HUES6 (cell line): Measurements from ENCODE around the gene EPB41.
"Not testable (repeated sequence)": the region's sequence is repeated elsewhere in the genome, so short reads cannot be mapped to it uniquely, and the experiment has no call there.

Experiments
- H3K27ac ChIP-seq: 2 replicates; pipeline ENCODE4 v1.7.0; 2013; ENCODE audit warnings: low read depth, mild to moderate bottlenecking, low read length, inconsistent platforms
- H3K27me3 ChIP-seq: 2 replicates; pipeline ENCODE4 v1.6.1; 2013; ENCODE audit warnings: low read length; ENCODE audit not compliant: control insufficient read depth, insufficient read depth
- H3K36me3 ChIP-seq: 2 replicates; pipeline ENCODE4 v1.6.1; 2013; ENCODE audit warnings: low read length; ENCODE audit not compliant: control insufficient read depth, insufficient read depth
- H3K4me1 ChIP-seq: 2 replicates; pipeline ENCODE4 v1.6.1; 2013; ENCODE audit warnings: low read length; ENCODE audit not compliant: control insufficient read depth, insufficient read depth
- H3K4me3 ChIP-seq: 2 replicates; pipeline ENCODE4 v1.5.1; 2013; ENCODE audit warnings: low read depth, low read length
- H3K9ac ChIP-seq: one replicate; pipeline ENCODE4 v1.6.1; 2013; ENCODE audit warnings: mild to moderate bottlenecking, low read length
- H3K9me3 ChIP-seq: 2 replicates; pipeline ENCODE4 v1.6.1; 2013; ENCODE audit warnings: low read depth, low read length; ENCODE audit not compliant: control insufficient read depth, insufficient read depth

EPB41 gene

DNA sequence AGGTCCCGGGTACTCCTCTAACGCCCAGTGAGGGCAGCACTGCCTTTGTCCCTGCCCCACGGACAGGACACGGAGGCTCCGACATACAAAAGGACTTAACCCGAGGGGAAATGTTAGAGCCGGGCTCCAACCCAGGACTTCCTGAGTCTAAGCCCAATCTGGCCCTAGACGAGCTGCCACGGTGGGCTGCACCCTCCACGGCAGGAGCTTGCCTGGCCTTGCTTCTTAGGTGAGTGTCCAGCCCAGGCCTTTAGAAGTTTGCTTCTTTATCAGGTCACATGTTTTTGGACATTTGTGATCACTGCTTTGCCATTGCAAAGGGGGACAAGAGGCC lies 220.3 kb downstream of the EPB41 start:
- Histone ChIP-seq H3K4me1 (peaks cover 15% of the 10 kb centered on the region; the same call in 1 of the 2 replicates), H3K9ac (no peak overlapping the region), H3K36me3 (no peaks in the 10 kb centered on the region), H3K4me3 (no peak overlapping the region), H3K27me3 (no peaks in the 10 kb centered on the region), H3K27ac (no peak overlapping the region), H3K9me3 (no peaks in the 10 kb centered on the region)

DNA sequence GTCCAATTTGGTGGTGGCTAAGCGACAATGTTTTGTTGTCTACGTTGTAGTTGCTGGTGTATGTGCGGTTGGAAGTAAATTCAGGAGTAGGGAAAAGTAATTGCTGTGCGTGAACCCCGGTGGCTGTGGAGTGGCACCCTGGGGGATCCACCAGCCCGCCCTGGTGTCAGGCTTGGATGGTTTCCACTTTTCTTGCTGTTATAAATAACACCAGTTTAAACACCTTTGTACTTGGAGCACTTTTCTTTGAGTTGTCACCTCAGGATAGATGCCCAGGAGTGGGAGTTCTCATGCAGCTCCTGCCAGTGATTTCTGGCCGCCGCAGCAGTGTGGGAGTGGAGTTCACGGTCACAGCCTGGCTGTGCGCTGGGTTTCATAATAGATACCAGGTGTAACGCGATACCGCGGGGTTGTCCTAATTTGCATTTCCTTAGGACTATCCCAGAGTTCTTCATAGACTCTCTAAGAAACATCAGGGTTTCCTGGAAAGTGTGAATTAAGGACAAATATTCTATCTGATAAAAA lies 222.1 kb downstream of the EPB41 start:
- Histone ChIP-seq H3K4me3 (no peak overlapping the region), H3K27me3 (no peaks in the 10 kb centered on the region), H3K4me1 (peaks cover 15% of the 10 kb centered on the region; the same call in 1 of the 2 replicates), H3K27ac (no peak overlapping the region), H3K9me3 (no peaks in the 10 kb centered on the region), H3K9ac (no peak overlapping the region), H3K36me3 (no peaks in the 10 kb centered on the region)

DNA sequence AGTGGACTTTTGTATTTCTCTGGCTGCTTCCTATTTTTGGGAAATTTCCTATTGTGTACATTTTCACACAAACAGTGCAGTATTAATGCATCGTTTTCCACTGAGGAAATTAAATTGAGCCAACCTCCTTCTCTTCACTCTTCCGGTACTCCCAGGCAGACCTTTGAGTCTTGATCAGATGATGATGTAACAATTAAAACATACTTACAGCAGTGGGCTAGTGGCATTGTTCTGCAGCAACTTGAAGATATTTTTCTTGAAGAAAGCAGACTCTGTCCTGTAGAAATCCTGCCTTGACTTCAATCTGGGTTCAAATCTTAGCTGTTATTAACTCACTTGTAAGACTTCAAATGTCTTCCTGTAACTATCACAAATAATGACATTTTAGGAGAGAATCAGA lies 228.3 kb downstream of the EPB41 start:
- H3K9me3 ChIP-seq = no peaks in the 10 kb centered on the region
- H3K36me3 ChIP-seq = peaks cover 32% of the 10 kb centered on the region
- no peaks in the 10 kb centered on the region for H3K27me3 ChIP-seq
- no peak overlapping the region for H3K9ac ChIP-seq
- H3K4me1 ChIP-seq = no peaks in the 10 kb centered on the region
- H3K4me3 ChIP-seq = no peak overlapping the region
- H3K27ac ChIP-seq = no peak overlapping the region

DNA sequence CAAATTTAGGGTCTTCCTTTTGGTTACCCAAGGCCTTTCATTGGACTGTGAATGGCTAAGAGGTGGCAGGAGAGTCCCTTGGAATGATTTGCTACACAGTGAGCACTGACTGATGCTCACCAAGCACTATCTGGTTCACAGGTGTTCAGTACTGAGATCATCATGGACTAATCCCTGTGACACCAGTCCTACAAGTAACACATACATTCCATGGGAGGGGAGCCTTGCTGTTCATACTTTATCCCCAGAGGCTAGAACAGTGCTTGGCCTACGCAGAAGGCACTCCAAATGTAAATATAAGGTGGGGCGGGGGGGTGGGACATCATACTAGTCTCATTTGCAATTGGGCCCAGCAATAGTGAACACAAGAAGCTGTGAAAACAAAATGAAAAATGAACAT lies 229.8 kb downstream of the EPB41 start:
- no peak overlapping the region for H3K27ac ChIP-seq

DNA sequence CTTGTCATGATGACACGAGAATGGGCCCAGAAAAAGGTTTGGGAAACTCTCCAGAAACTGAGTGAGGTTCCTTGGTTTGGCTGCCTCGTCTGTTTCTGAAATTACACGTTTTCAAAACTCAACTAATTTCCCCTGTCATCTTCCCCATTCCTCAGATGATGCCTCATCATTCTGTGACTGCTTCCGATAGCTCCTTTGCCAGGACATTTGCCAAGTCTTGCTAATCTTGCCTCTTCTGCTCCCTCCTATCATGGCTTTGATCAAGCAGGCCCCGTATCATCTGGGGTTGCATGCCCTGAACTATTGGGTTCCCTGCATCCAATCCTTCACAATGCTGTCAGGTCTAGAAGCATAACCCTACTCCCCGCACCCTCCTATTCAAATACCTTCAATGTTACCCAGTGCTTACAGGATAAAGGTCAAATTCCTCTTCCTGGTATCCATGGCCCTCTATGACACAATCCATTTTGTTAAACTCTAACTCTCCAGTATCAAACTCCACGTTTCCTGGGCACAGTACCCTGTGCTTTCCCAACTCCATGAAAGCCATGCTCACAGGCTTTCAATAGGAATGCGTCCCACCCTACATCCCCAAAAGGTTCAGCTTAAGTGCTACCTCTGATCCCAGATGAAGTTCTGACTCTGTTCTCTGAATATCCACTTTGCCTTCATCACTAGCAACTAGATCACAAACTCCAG lies 231.5 kb downstream of the EPB41 start:
- peaks cover 63% of the 10 kb centered on the region for H3K36me3 ChIP-seq

More for the DNA sequence above, 229.8 kb downstream of the EPB41 start:
- Histone ChIP-seq H3K27me3 (no peaks in the 10 kb centered on the region), H3K9ac (no peak overlapping the region), H3K9me3 (no peaks in the 10 kb centered on the region), H3K4me3 (no peak overlapping the region), H3K36me3 (peaks cover 47% of the 10 kb centered on the region), H3K4me1 (no peaks in the 10 kb centered on the region)

DNA sequence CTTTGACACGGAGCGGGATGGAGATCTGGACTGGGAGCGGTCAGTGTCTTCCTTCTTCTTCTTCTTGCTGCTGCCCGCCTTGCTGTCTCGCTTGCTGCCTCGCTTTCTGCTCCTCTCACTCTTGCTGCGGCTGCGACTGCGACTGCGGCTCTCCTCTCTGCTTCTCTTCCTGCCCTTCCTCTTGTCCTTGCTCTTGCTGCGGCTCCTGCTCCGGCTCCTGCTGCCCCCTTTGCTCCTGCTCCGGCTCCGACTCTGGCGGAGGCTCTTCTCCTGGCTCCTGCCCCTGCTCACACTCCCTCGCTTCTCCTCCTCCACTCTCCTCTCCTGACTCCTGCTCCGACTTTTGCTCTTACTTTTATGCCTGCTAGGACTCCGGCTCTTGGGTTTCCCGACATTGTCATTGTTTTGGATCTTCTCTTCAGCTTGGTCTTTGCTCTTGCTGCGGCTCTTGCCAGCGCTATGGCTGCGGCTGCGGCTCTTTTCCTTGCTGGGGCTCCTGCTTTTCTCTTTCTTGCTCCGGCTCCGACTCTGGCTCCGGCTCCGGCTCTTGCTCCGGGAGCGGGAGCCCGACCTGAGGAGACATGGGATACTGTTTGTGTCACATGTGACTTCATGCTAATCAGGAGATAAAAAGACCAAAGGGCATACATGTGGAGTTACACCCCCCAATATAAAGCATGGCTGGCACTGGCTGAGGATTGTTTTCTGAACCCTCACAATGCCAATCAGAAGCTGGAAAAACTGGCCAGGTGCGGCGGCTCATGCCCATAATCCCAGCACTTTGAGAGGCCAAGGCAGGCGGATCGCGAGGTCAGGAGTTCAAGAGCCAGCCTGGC lies 234.5 kb downstream of the EPB41 start:
- Histone ChIP-seq H3K4me1 (no peaks in the 10 kb centered on the region), H3K36me3 (peaks cover 88% of the 10 kb centered on the region), H3K9ac (no peak overlapping the region), H3K9me3 (no peaks in the 10 kb centered on the region), H3K4me3 (no peak overlapping the region), H3K27ac (no peak overlapping the region), H3K27me3 (no peaks in the 10 kb centered on the region)

More for the DNA sequence above, 231.5 kb downstream of the EPB41 start:
- no peak overlapping the region for H3K4me3 ChIP-seq
- no peaks in the 10 kb centered on the region for H3K9me3 ChIP-seq
- H3K9ac ChIP-seq = no peak overlapping the region
- no peaks in the 10 kb centered on the region for H3K4me1 ChIP-seq
- no peak overlapping the region for H3K27ac ChIP-seq
- no peaks in the 10 kb centered on the region for H3K27me3 ChIP-seq

DNA sequence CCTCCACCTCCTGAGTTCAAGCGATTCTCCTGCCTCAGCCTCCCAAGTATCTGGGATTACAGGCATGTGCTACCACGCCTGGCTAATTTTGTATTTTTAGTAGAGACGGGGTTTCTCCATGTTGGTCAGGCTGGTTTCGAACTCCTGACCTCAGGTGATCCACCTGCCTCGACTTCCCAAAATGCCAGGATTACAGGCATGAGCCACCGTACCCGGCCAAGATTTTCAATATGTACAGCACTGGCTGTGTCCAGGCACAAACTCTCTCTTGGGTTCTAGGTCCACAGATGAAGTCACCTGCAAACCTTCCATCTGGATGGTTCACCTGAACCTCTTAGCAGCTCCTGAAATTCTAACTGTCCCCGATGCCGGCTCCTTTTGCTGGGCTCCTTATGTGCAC lies 236.0 kb downstream of the EPB41 start:
- H3K9ac ChIP-seq, H3K4me3 ChIP-seq, H3K4me1 ChIP-seq, H3K27me3 ChIP-seq, H3K27ac ChIP-seq, H3K9me3 ChIP-seq: not testable (repeated sequence)
- peaks cover 99% of the 10 kb centered on the region for H3K36me3 ChIP-seq

DNA sequence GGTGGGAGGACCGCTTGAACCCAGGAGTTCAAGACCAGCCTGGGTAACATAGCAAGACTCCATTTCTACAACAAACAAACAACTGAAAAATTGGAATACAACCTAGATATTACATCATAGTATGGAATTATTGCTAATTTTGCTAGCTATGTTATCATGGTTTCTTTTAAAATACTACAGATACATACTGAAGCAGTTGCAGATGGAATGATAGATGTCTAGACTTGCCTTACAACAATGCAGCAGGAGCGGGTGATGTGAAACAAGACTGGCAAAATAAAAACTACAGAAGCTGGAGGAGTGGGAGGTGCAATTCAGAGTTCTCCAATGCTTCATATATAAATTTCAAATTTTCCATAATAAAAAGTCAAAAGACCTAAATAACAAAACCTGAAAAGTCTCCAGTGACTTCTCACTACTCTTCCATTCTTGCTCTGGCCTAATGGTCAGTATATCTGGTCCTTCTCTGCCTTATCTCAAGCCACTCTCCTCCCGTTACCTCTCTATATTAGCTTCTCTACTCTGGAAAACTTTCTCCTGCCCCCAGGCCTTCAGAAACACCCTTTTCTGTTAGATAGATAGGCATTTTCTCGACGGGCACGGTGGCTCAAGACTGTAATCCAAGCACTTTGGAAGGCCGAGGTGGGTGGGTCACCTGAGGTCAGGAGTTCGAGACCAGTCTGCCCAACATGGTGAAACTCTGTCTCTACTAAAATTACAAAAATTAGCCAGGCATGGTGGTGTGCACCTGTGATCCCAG lies 237.9 kb downstream of the EPB41 start:
- Histone ChIP-seq H3K9me3 (no peaks in the 10 kb centered on the region), H3K27me3 (no peaks in the 10 kb centered on the region), H3K36me3 (peaks cover 99% of the 10 kb centered on the region), H3K4me1 (peaks cover 7% of the 10 kb centered on the region), H3K27ac (no peak overlapping the region), H3K4me3 (no peak overlapping the region), H3K9ac (no peak overlapping the region)

DNA sequence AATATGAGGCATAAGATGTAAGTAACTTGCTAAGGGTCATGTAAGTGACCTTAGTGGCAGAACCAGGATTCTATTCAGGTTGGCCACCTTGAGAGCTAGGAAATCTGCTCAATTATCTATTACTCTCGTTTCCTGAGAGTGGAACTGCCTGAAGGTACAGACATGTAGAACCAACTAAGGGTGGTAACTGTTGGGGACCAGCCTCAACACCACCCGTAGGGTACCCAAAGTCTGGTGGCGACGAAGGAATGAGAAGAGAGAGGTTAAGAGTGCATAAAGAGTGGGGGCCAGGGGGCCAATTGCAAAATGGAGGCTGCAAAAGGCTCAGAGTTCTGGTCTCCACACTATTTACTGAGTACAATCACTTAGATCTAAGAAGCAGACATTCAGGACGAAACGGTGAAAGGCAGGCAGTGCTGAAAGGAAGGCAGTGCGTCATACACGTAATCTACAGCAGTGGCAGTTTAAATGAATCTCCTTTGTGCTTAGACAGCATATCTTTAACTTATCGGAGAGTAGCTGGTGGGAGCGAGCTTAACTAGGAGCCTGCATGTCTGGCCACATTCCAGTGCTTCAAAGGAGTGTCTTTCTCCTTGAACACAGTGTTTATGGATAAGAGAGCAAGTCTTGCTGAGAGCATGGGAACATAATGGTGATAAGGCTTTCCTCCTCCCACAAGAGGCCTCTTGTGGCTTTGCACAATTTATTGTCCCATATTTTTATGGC lies 242.3 kb downstream of the EPB41 start:
- H3K27me3 ChIP-seq = no peaks in the 10 kb centered on the region
- H3K36me3 ChIP-seq = peaks cover 93% of the 10 kb centered on the region
- H3K4me1 ChIP-seq = peaks cover 12% of the 10 kb centered on the region
- H3K9ac ChIP-seq = peak overlapping the region; percentile 29
- H3K9me3 ChIP-seq = no peaks in the 10 kb centered on the region
- H3K4me3 ChIP-seq = no peak overlapping the region
- H3K27ac ChIP-seq = peak overlapping the region; percentile 77

DNA sequence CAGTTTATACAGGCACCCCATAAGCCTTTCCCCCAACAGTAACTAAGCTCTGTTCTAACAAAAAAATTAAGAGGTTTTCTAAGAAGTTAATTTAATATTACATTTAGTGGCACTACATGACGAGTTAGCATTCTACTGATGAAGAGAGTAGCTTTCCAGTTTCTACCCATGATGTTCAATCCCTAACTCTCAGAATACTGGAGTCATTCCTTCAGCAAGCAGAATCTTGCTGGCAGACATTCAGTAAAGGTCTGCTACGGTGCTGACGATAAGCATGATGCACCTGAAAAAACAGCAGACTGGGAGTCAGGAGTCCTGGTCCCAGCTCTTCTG lies 242.9 kb downstream of the EPB41 start:
- no peaks in the 10 kb centered on the region for H3K27me3 ChIP-seq
- peaks cover 17% of the 10 kb centered on the region for H3K4me1 ChIP-seq
- H3K27ac ChIP-seq = peak overlapping the region; percentile 77; the same call in 1 of the 2 replicates
- H3K9ac ChIP-seq = no peak overlapping the region
- no peak overlapping the region for H3K4me3 ChIP-seq
- H3K36me3 ChIP-seq = peaks cover 91% of the 10 kb centered on the region
- H3K9me3 ChIP-seq = no peaks in the 10 kb centered on the region
